22Rv1 (cell line): ENCODE data around the gene CAPZB.

Experiments used
- CTCF ChIP-seq: fragments of 450-650 bp; IDR thresholded peaks from 2 replicates; pipeline ENCODE4 v1.5.1; 2017; ENCODE audit warnings: mild to moderate bottlenecking
- ZFX ChIP-seq: fragments of 450-650 bp; IDR thresholded peaks from 2 replicates; pipeline ENCODE4 v1.6.1; 2017; ENCODE audit warnings: antibody characterized with exemption, borderline replicate concordance

GRCh38 chr1:19375631-19376400 lies 109.5 kb downstream of the CAPZB start:
- TF ChIP-seq CTCF (no peak), ZFX (no peak)
